ENCODE measurements around the gene EXOC3L4. TPM values are rescaled to one million over a fixed set of nuclear protein-coding genes. Genes with fewer than 3 reads are reported as not detected.
A peak's percentile ranks its signal among the peaks of the same experiment; 100 is the strongest.

Gene EXOC3L4
- total and polyA plus RNA-seq, 9 of the 15 experiments (the other 6 are each of a cell fraction or from before 2014, with no cell fraction given), result 0.10 to 6.7 (median 0.98) TPM; not detected in 1

DNA sequence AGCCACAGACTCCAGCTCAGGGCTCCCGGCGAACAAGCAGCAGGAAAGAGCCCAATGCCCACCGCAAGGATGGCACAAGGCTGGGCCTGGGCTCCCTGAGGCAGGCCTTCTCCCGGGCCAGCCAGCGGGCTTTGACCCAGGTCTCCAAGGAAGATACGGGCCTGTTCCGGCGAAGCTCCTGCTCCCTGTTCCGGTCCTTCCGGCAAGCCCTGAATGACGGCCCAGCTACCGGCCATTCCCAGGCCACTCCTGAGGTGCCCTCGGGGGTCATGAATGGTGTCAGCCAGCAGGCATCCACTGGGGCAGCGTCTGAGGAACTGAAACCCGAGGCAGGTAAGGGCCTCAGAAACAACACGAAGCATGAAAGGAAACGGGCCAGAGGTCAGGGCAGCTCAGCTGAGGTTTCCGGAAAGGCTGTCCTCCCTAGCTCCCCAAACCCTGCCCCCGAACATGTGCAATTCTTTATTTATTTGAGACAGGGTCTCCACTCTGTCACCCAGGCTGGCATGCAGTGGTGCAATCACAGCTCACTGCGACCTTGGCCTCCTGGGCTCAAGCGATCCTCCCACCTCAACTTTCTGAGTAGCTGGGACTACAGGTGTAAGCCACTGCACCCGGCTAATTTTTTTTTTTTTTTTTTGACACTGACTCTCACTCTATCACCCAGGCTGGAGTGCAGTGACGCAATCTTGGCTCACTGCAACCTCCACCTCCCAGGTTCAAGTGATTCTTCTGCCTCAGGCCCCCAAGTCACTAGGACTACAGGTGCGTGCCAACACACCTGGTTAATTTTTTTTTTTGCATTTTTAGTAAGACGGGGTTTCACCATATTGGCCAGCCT lies 6.0 kb downstream of the EXOC3L4 start (continued):
- TF ChIP-seq, protein P1, sequence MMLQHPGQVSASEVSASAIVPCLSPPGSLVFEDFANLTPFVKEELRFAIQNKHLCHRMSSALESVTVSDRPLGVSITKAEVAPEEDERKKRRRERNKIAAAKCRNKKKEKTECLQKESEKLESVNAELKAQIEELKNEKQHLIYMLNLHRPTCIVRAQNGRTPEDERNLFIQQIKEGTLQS (IDR thresholded peaks at IDR 0.05), result peak; percentile 60
- TF ChIP-seq, protein P1 (CRISPR knock-in tag; conservative IDR thresholded peaks at IDR 0.05), result no peak
- TF ChIP-seq CEBPG (CRISPR knock-in tag; IDR thresholded peaks at IDR 0.05) (peak; percentile 19; the same call in 1 of the 2 replicates), CEBPG (tag; conservative IDR thresholded peaks at IDR 0.05 in 1 of 2, IDR thresholded peaks at IDR 0.05 in 1 of 2) (no peak), ZNF384 (IDR thresholded peaks at IDR 0.05; ENCODE audit: low read depth, low read length) (0 out of 2 replicates have a peak, but pooled peaks have one; percentile 7), ZNF253 (CRISPR knock-in tag; conservative IDR thresholded peaks at IDR 0.05) (no peak), TBL1XR1 (IDR thresholded peaks at IDR 0.05; ENCODE audit: low read length in 2 of 2) (no peak), MEF2D (tag; conservative IDR thresholded peaks at IDR 0.05; ENCODE audit: low read depth) (no peak), EGR1 (conservative IDR thresholded peaks at IDR 0.05) (0 out of 2 replicates have a peak, but pooled peaks have one; percentile 13), MXI1 (IDR thresholded peaks at IDR 0.05; ENCODE audit: low read depth, low read length) (no peak), ZFX (CRISPR knock-in tag; IDR thresholded peaks at IDR 0.05) (0 out of 2 replicates have a peak, but pooled peaks have one; percentile 12), NBN (IDR thresholded peaks at IDR 0.05; ENCODE audit: low read depth) (no peak)
- TF ChIP-seq, protein P2, sequence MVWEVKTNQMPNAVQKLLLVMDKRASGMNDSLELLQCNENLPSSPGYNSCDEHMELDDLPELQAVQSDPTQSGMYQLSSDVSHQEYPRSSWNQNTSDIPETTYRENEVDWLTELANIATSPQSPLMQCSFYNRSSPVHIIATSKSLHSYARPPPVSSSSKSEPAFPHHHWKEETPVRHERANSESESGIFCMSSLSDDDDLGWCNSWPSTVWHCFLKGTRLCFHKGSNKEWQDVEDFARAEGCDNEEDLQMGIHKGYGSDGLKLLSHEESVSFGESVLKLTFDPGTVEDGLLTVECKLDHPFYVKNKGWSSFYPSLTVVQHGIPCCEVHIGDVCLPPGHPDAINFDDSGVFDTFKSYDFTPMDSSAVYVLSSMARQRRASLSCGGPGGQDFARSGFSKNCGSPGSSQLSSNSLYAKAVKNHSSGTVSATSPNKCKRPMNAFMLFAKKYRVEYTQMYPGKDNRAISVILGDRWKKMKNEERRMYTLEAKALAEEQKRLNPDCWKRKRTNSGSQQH (CRISPR knock-in tag; IDR thresholded peaks at IDR 0.05), result no peak
